H1 (cell line): Measurements from ENCODE around the gene SUSD5. TPM values are rescaled to one million over a fixed set of nuclear protein-coding genes. Genes with fewer than 3 reads are reported as not detected.

Experiments used
- BRCA1 ChIP-seq: IDR thresholded peaks from 2 replicates; pipeline ENCODE4 v1.6.1; 2012; ENCODE audit warnings: low read depth, low read length, improper control_type of control experiment
- EGR1 ChIP-seq: IDR thresholded peaks from 2 replicates; pipeline ENCODE4 v1.6.1; 2011; ENCODE audit warnings: low read depth, low read length, borderline replicate concordance
- EZH2 ChIP-seq: fragments of 200-600 bp; sonication (generic); IDR thresholded peaks from 2 replicates; pipeline ENCODE4 v1.7.1; 2012; ENCODE audit warnings: low read depth, mild to moderate bottlenecking, moderate library complexity, low read length, inconsistent platforms; ENCODE audit not compliant: severe bottlenecking
- FOSL1 ChIP-seq: IDR thresholded peaks from 2 replicates; pipeline ENCODE4 v1.6.1; 2011; ENCODE audit warnings: mild to moderate bottlenecking, low read depth, low read length, moderate library complexity; ENCODE audit not compliant: insufficient read depth
- HDAC6 ChIP-seq: IDR thresholded peaks from one replicate; pipeline ENCODE4 v1.7.1; 2012; ENCODE audit warnings: low read depth, mild to moderate bottlenecking, inconsistent platforms, low read length, moderate library complexity
- JUN ChIP-seq: IDR thresholded peaks from 2 replicates; pipeline ENCODE4 v1.6.1; 2011; ENCODE audit warnings: low read depth, mild to moderate bottlenecking, improper control_type of control experiment, low read length
- JUND ChIP-seq: IDR thresholded peaks from 2 replicates; pipeline ENCODE4 v1.6.1; 2011; ENCODE audit warnings: mild to moderate bottlenecking, improper control_type of control experiment, low read length
- KDM4A ChIP-seq: IDR thresholded peaks from one replicate; pipeline ENCODE4 v1.7.1; 2012; ENCODE audit warnings: low read depth, mild to moderate bottlenecking, moderate library complexity, low read length, inconsistent platforms; ENCODE audit not compliant: severe bottlenecking
- NANOG ChIP-seq: IDR thresholded peaks from 2 replicates; pipeline ENCODE4 v1.6.1; 2011; ENCODE audit warnings: low read length, low read depth, mild to moderate bottlenecking, inconsistent platforms; ENCODE audit not compliant: insufficient read depth, poor library complexity, severe bottlenecking
- PHF8 ChIP-seq: fragments of 200-600 bp; sonication (generic); conservative IDR thresholded peaks from 2 replicates; pipeline ENCODE4 v1.7.1; 2012; ENCODE audit warnings: low read depth, mild to moderate bottlenecking, inconsistent platforms, low read length, moderate library complexity
- POLR2A ChIP-seq, 2 experiments: IDR thresholded peaks; 1 replicate in 1 of 2; 2 replicates in 1 of 2; pipeline ENCODE4 v1.6.1; 2011; ENCODE audit warnings: low read depth in 2 of 2, low read length in 2 of 2, mild to moderate bottlenecking in 2 of 2; ENCODE audit errors: control extremely low read depth in 1 of 2
- POLR2AphosphoS5 ChIP-seq: IDR thresholded peaks from 2 replicates; pipeline ENCODE4 v1.6.1; 2011; ENCODE audit warnings: low read depth, low read length
- RFX5 ChIP-seq: IDR thresholded peaks from 2 replicates; pipeline ENCODE4 v1.6.1; 2011; ENCODE audit warnings: low read depth, low read length, improper control_type of control experiment, borderline replicate concordance
- RNF2 ChIP-seq: fragments of 200-900, 300-1000 bp; sonication (generic); IDR thresholded peaks from 2 replicates; pipeline ENCODE4 v1.7.1; 2016; ENCODE audit warnings: borderline replicate concordance, low read depth, mild to moderate bottlenecking, antibody characterized with exemption, low read length; ENCODE audit not compliant: poor library complexity, severe bottlenecking; ENCODE audit errors: missing control alignments
- RXRA ChIP-seq: IDR thresholded peaks from 2 replicates; pipeline ENCODE4 v1.6.1; 2011; ENCODE audit warnings: low read depth, mild to moderate bottlenecking, low read length, moderate library complexity; ENCODE audit not compliant: insufficient read depth
- SIN3A ChIP-seq, 2 experiments: IDR thresholded peaks in 1 of 2; conservative IDR thresholded peaks in 1 of 2; 2 replicates each; pipeline ENCODE4 v1.6.1; 2011 to 2012; ENCODE audit warnings: low read length in 2 of 2, improper control_type of control experiment in 1 of 2, low read depth in 1 of 2, mild to moderate bottlenecking in 1 of 2
- SUZ12 ChIP-seq: fragments of 200-600 bp; sonication (generic); IDR thresholded peaks from 2 replicates; pipeline ENCODE4 v1.6.1; 2012; ENCODE audit warnings: mild to moderate bottlenecking, inconsistent platforms, low read length, moderate library complexity, mixed read lengths
- TAF1 ChIP-seq: IDR thresholded peaks from 2 replicates; pipeline ENCODE4 v1.6.1; 2011; ENCODE audit warnings: mild to moderate bottlenecking, low read depth, low read length
- TBP ChIP-seq: IDR thresholded peaks from 2 replicates; pipeline ENCODE4 v1.6.1; 2011; ENCODE audit warnings: low read depth, low read length, improper control_type of control experiment
- TEAD4 ChIP-seq: IDR thresholded peaks from 2 replicates; pipeline ENCODE4 v1.6.1; 2012; ENCODE audit warnings: low read depth, low read length, inconsistent platforms, mixed read lengths
- polyA plus RNA-seq, 7 experiments: library from polyadenylated mRNA; depleted of rRNA in 3 of 7; stranded (reverse) in 5 of 7; unstranded in 2 of 7; fragments of >200 nt in 5 of 7; fragments of 200-250 nt in 2 of 7; gene quantifications; 1 replicate in 5 of 7; 2 replicates in 1 of 7; 4 replicates in 1 of 7; pipeline versions ENCODE4 v1.2.1 to v1.2.3, GENCODE V29; 2011 to 2013; ENCODE audit warnings: missing spikeins in 2 of 7, mixed read lengths in 2 of 7
- total RNA-seq: library from RNA; stranded (reverse); fragmentation: NEBNext Ultra II Directional; extraction: Animal tissue kit (Norgen Biotek cat#: 25700); gene quantifications from 2 replicates; pipeline ENCODE4 v1.2.1, GENCODE V29; 2021
- TF ChIP-seq, protein P1 (sequence below): IDR thresholded peaks from 2 replicates; pipeline ENCODE4 v1.6.1; 2012; ENCODE audit warnings: inconsistent platforms

SUSD5 gene
- total and polyA plus RNA-seq, 2 of the 8 experiments (the other 6 are each of a cell fraction or from before 2014, with no cell fraction given), result 0.92 to 3.3 TPM

DNA sequence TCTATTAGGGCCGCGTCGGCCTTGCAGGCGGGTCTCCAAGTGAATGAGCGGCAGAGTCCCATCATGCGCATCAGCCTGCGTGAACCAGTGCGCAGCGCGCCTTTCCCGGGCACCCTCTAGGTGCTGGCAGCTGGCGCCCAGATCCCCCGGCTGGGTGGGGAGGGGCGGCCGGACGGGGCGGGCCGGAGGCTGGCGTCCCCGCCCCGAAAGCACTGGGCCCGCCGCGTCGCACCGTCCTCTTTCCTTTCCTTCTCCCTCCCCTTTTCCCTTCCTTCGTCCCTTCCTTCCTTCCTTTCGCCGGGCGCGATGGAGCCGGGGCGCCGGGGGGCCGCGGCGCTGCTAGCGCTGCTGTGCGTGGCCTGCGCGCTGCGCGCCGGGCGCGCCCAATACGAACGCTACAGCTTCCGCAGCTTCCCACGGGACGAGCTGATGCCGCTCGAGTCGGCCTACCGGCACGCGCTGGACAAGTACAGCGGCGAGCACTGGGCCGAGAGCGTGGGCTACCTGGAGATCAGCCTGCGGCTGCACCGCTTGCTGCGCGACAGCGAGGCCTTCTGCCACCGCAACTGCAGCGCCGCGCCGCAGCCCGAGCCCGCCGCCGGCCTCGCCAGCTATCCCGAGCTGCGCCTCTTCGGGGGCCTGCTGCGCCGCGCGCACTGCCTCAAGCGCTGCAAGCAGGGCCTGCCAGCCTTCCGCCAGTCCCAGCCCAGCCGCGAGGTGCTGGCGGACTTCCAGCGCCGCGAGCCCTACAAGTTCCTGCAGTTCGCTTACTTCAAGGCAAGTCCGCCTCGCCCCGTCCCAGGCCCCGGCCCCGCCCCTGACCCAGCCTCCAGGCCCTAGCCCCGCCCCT lies 104.6 kb downstream of the SUSD5 start, which contains the start of gene CRTAP (continued):
- TF ChIP-seq EZH2 (no peak), TAF1 (peak; percentile 49; the same call in 1 of the 2 replicates), FOSL1 (no peak), RFX5 (no peak), POLR2AphosphoS5 (peak; percentile 56; the same call in 1 of the 2 replicates), RNF2 (no peak), SIN3A (conservative IDR thresholded peaks at IDR 0.05 in 1 of 2, IDR thresholded peaks at IDR 0.05 in 1 of 2; ENCODE audit: low read depth in 1 of 2, low read length in 2 of 2) (peak; percentile 52 to 59; a peak in 2 of 4 replicates), NANOG (no peak), TEAD4 (no peak), EGR1 (peak; percentile 13; the same call in 1 of the 2 replicates), POLR2A (IDR thresholded peaks at IDR 0.05; ENCODE audit: control extremely low read depth in 1 of 2, low read depth in 2 of 2, low read length in 2 of 2) (peak in 1 of 2 experiments; percentile 66; a peak in 2 of 3 replicates), PHF8 (peak; percentile 77), KDM4A (peak; percentile 99), JUN (no peak), BRCA1 (no peak), RXRA (no peak), TBP (no peak), HDAC6 (no peak), JUND (no peak), SUZ12 (0 out of 2 replicates have a peak, but pooled peaks have one; percentile 30)
- TF ChIP-seq, protein P1, sequence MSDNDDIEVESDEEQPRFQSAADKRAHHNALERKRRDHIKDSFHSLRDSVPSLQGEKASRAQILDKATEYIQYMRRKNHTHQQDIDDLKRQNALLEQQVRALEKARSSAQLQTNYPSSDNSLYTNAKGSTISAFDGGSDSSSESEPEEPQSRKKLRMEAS, result peak; percentile 51; the same call in 1 of the 2 replicates
